ENCODE measurements around the gene NCOA1.
"Not testable (repeated sequence)": the region's sequence is repeated elsewhere in the genome, so short reads cannot be mapped to it uniquely, and the experiment has no call there.

The NCOA1 gene

DNA sequence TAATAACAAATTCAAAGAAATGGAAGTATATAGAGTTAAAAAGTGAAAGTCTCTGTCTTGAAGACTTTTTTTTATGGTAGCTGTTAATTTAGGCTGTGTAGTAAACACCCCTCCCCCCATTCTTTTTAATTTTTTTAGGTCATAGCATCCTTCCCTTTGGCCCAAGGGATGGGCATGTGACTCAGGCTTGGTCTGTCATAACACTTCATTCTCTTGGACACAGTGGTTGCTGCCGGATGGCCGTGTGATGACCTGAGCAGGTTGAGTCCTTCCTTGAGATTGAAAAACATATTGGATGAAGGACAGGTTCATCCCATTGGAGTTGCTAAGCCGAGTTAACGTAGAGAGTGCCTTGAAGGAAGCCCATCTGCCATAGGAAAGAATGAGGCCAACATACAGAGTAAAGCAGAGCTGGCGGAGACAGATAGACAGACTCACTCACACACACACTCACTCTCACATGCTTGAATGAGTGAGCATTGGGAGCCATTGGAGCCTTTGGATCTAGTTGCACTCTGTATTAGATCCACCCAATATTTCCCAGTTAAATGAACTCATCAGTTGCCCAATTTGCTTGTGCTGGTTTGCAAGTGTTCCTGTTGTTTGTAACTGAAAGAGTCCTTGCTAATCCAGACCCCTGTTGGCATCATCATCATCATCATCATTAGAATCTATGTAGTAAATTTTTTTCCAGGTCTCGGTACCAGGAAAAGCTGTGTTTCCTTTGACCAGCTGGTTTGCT lies 14.7 kb downstream of the NCOA1 start:
- no peak for DNase-seq (ENCODE audit: low read depth in 1 of 2, low spot score in 1 of 2)

DNA sequence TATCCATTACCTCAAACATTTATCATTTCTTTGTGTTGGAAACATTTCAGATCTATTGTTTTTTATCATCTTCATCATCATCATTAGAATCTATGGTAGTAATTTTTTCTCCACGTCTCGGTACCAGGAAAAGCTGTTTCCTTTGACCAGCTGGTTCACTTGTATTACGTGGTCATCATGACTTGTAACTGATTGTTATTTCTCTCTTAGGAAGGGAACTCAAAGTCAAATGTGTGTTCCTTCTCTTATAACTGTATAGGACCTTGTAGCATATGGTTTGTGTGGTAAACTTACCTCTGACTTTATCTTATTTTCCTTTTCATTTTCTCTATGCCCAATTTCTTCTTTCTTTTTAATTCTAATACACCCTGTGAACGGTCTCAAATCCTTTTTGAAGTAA lies 16.5 kb downstream of the NCOA1 start:
- DNase-seq (ENCODE audit: low read depth in 1 of 2, low spot score in 1 of 2) = no peak

DNA sequence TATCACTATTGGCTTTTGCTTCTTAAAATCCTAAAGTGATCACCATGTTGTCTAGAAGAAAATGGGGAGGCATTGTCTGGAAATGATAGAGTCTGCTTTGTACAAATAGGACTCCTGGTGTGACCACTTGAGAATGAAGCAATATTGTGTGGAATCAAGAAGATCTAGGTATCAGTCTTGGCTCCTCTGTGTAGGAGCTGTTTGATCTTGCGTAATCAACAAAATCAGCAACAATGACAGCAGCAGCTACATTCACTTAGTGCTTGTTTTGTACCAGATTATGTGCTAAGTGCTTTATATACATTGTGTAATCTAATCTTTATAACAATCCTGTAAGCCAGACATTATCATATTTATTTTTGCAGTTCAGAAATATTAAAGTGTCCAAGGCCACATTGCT lies 17.8 kb downstream of the NCOA1 start:
- DNase-seq (ENCODE audit: low read depth in 1 of 2, low spot score in 1 of 2) = no peak

DNA sequence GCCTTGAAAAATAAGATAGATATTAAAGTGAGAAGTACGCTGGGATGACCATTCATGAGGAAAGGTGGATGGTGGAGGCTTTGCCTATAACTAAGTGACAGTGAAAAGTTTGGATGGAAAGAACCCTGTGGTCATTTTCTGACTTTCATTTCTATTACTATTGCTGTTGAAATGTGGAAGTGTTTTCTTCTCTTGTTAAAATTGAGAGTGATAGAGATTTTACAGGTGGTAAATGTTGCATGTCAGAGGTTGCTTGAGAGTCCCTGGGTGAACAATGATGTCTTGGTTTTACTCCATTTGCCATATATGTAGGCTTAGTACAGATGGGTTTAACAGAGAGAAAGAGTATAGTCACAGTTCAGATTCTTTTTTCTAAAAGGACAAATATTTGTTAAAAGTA lies 18.4 kb downstream of the NCOA1 start:
- no peak for DNase-seq (ENCODE audit: low read depth in 1 of 2, low spot score in 1 of 2)

- DNase-seq (ENCODE audit: low read depth in 1 of 2, low spot score in 1 of 2) = no peak
These were observed 18.8 kb downstream of the NCOA1 start for GRCh38 chr2:24509840-24510239.

- no peak for DNase-seq (ENCODE audit: low read depth in 1 of 2, low spot score in 1 of 2)
These were observed 19.7 kb downstream of the NCOA1 start for GRCh38 chr2:24510771-24511170.

DNA sequence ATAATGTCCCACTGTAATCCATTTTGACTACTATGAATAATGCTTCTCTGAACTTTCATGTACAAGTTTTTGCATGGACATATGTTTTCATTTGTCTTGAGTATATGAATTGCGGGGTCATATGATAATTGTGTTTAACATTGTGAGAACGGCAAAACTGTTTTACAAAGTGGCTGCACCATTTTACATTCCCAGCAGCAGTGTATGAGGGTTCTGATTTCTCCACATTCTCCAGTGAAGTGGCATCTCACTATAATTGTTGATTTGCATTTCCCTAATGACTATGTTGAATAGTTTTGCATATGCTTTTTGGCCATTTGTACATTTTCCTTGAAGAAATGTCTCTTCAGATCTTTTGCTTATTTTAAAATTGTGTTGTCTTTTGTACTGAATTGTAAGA lies 20.1 kb downstream of the NCOA1 start:
- no peak for DNase-seq (ENCODE audit: low read depth in 1 of 2, low spot score in 1 of 2)

- DNase-seq (ENCODE audit: low read depth in 1 of 2, low spot score in 1 of 2) = no peak
These were observed 20.8 kb downstream of the NCOA1 start for GRCh38 chr2:24511894-24512293.

DNA sequence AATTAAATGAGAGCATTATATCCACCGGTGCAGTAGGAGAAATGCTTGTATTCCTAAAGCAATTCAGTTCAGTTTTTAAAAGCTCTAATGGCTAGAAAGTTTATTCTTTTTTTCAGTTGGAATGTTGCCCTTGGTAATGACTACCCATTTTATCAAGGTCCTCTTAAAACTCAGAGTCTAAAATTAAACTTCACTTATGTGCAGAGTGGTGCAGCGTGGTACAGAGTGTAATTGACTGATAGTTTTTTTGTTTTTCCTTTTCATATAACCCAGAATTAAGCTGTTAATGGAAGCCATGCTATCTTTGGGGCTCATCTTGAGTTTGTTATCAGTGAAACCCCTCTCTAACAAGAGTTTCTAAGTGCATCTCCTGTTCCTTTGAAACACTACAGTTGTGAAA lies 21.4 kb downstream of the NCOA1 start:
- no peak for DNase-seq (ENCODE audit: low read depth in 1 of 2, low spot score in 1 of 2)

GRCh38 chr2:24512831-24513230 lies 21.8 kb downstream of the NCOA1 start:
- DNase-seq (ENCODE audit: low read depth in 1 of 2, low spot score in 1 of 2) = no peak

- no peak for DNase-seq (ENCODE audit: low read depth in 1 of 2, low spot score in 1 of 2)
These were observed 22.4 kb downstream of the NCOA1 start for GRCh38 chr2:24513281-24514071.

DNA sequence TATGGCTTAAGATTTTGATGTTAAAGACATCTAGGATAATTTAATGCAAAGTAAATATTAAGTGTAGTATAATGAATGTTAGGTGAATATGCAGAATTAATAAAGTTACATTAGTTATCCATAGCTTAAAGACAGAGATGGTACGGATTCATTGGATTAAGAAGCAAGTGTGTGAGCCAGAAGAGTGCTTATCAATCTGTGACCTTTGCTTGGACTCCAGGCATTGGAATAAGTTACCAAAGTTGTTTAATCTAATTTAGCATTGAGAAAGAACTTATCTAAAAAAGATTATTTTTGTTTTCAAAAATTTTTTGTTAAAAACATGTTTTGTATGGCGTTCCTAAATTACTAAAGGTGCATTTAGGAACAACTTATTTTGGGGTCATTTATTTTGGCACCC lies 23.8 kb downstream of the NCOA1 start:
- DNase-seq (ENCODE audit: low read depth in 1 of 2, low spot score in 1 of 2) = no peak

DNA sequence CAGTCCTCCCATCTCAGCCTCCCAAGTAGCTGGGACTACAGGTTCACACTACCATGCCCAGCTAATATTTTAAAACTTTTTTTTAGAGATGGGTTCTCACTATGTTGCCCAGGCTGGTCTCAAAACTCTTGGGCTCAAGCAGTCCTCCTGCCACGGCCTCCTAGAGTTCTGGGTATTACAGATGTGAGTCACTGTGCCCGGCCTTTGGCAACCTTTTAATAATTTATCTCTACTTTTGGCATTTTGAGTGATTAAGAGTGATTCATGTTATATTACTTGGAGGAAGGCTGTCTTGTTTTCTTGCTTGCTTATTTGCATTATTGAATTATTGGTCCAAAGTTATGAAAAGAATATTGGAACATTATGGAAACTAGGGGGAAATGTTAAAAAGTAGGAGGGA lies 24.3 kb downstream of the NCOA1 start:
- no peak for DNase-seq (ENCODE audit: low read depth in 1 of 2, low spot score in 1 of 2)

GRCh38 chr2:24515831-24516230 lies 24.8 kb downstream of the NCOA1 start:
- no peak for DNase-seq (ENCODE audit: low read depth in 1 of 2, low spot score in 1 of 2)

DNA sequence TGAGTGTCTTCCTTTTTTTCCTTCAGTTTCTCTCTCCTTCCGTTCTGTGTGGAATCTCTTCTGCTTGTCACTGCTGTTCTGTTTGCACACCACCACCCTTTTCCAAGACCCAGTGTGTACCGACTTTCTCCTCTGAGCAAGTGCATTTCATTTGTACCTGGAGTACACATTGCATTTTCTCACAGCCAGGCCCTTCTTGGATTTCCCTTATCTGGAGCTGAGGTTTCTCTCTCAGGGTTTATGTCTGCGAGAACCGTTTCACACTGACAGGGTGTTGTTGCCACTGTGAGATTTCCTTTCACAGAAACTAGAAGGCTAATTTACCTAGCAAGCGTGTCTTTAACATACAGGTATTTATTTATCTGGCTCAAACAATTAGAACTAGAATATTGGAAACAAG lies 26.2 kb downstream of the NCOA1 start:
- DNase-seq (ENCODE audit: low read depth in 1 of 2, low spot score in 1 of 2) = no peak

DNA sequence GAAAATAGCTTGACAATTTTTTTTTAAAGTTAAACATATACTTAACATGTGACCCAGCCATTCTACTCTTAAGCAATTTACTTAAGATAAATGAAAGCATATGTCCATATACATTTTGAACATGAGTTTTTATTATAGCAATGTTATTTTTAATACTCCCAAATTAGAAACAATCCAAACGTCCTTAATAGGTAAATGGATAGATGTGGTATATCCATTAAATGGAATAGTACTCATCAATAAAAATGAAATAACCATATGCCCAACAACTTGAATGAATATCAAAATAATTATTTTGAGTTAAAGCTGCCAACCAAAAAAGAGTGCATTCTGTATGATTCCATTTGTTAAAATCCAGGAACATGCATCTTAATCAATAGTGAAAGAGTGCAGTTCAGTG lies 29.1 kb downstream of the NCOA1 start:
- DNase-seq (ENCODE audit: low read depth in 1 of 2, low spot score in 1 of 2) = no peak

DNA sequence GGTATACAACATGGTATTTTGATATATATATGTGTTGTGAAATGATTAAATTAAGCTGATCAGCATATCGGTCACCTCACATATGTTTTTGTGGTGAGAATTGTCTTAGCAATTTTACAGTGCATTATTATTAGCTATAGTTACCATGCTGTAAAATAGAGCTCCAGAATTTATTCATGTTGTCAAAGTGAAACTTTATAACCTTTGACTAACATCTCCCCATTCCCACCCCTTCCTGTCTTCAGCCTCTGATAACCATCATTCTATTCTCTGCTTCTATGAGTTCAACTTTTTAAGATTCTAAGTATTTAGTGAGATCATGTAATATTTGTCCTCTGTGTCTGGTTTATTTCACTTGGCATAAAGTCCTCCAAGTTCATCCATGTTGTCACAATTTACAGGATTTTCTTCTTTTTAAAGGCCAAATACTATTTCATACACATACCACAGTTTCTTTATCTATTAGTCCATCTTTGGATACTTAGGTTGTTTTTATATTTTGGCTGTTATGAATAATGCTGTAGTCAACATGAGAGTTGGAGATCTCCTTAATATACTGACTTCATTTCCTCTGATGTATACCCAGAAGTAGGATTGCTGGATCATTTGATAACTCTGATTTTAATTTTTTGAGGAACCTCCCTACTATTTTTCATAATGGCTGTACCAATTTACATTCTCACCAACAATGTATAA lies 30.3 kb downstream of the NCOA1 start:
- no peak for DNase-seq (ENCODE audit: low read depth in 1 of 2, low spot score in 1 of 2)

GRCh38 chr2:24521975-24522639 lies 31.1 kb downstream of the NCOA1 start:
- DNase-seq (ENCODE audit: low read depth in 1 of 2, low spot score in 1 of 2) = no peak

GRCh38 chr2:24527536-24527935 lies 36.5 kb downstream of the NCOA1 start:
- no peak for DNase-seq (ENCODE audit: low read depth in 1 of 2, low spot score in 1 of 2)

GRCh38 chr2:24530796-24531195 lies 39.7 kb downstream of the NCOA1 start:
- no peak for DNase-seq (ENCODE audit: low read depth in 1 of 2, low spot score in 1 of 2)

- not testable (repeated sequence) for DNase-seq (ENCODE audit: low read depth in 1 of 2, low spot score in 1 of 2)
These were observed 40.6 kb downstream of the NCOA1 start for GRCh38 chr2:24531610-24532009.

GRCh38 chr2:24532057-24532456 lies 41.0 kb downstream of the NCOA1 start:
- not testable (repeated sequence) for DNase-seq (ENCODE audit: low read depth in 1 of 2, low spot score in 1 of 2)
